ENCODE results near the gene SLIT3. TPM values are rescaled to one million over a fixed set of nuclear protein-coding genes. Genes with fewer than 3 reads are reported as not detected.

The SLIT3 gene
- total and polyA plus RNA-seq, 8 donors = 1.2 to 24.5 (median 8.6) TPM

- TF ChIP-seq CTCF (IDR thresholded peaks at IDR 0.05) = no peak
- TF ChIP-seq EP300 (IDR thresholded peaks at IDR 0.05) = no peak
- H3K27me3 ChIP-seq = no peaks in the 10 kb centered on the region
- no peaks in the 10 kb centered on the region for H3K9me3 ChIP-seq
- no peaks in the 10 kb centered on the region for H3K36me3 ChIP-seq
- intact Hi-C loops (cut with DNase I; ENCODE audit: low total_unique reads) = no loop called here
- no peak for DNase-seq
- H3K27ac ChIP-seq = no peak overlapping the region
- H3K4me3 ChIP-seq = no peak overlapping the region
- WGBS, 5 donors = 40 to 56% (median 52%) methylated on average over 3 of the region's 3 CpGs
- no peaks in the 10 kb centered on the region for H3K4me1 ChIP-seq
Observed at GRCh38 chr5:169260896-169261569, 39.9 kb downstream of the SLIT3 start.

GRCh38 chr5:169258372-169259000 is 42.5 kb downstream of the SLIT3 start:
- no peaks in the 10 kb centered on the region for H3K36me3 ChIP-seq
- no peaks in the 10 kb centered on the region for H3K4me1 ChIP-seq
- intact Hi-C loops (cut with DNase I; ENCODE audit: low total_unique reads) = no loop called here
- no peaks in the 10 kb centered on the region for H3K27me3 ChIP-seq
- 66 to 77% (median 72%) methylated on average over 1 of the region's 1 CpG for WGBS, 5 donors
- no peak overlapping the region for H3K4me3 ChIP-seq
- no peak for DNase-seq
- H3K27ac ChIP-seq = no peak overlapping the region
- TF ChIP-seq POLR2A (IDR thresholded peaks at IDR 0.05) = no peak
- no peaks in the 10 kb centered on the region for H3K9me3 ChIP-seq

- WGBS, 5 donors = 88 to 96% (median 95%) methylated on average over 5 of the region's 5 CpGs
- Histone ChIP-seq H3K9me3 (no peaks in the 10 kb centered on the region), H3K4me1 (no peaks in the 10 kb centered on the region), H3K27ac (no peak overlapping the region), H3K4me3 (no peak overlapping the region), H3K27me3 (no peaks in the 10 kb centered on the region), H3K36me3 (no peaks in the 10 kb centered on the region)
- intact Hi-C loops (cut with DNase I; ENCODE audit: low total_unique reads) = no loop called here
- no peak for TF ChIP-seq POLR2AphosphoS5 (IDR thresholded peaks at IDR 0.05)
- no peak for TF ChIP-seq EP300 (IDR thresholded peaks at IDR 0.05)
- no peak for DNase-seq
Observed at GRCh38 chr5:169256191-169256590, 44.7 kb downstream of the SLIT3 start.

- Histone ChIP-seq H3K9me3 (no peaks in the 10 kb centered on the region), H3K4me3 (no peak overlapping the region), H3K4me1 (no peaks in the 10 kb centered on the region), H3K27me3 (no peaks in the 10 kb centered on the region), H3K36me3 (no peaks in the 10 kb centered on the region), H3K27ac (no peak overlapping the region)
- TF ChIP-seq POLR2AphosphoS5 (IDR thresholded peaks at IDR 0.05) = no peak
- TF ChIP-seq POLR2A (IDR thresholded peaks at IDR 0.05) = no peak
- no peak for TF ChIP-seq CTCF (IDR thresholded peaks at IDR 0.05)
- no peak for TF ChIP-seq EP300 (IDR thresholded peaks at IDR 0.05)
- 84 to 92% (median 87%) methylated on average over 3 of the region's 3 CpGs for WGBS, 5 donors
- intact Hi-C loops (cut with DNase I; ENCODE audit: low total_unique reads) = no loop called here
- DNase-seq = no peak
Observed at GRCh38 chr5:169253071-169253470, 47.9 kb downstream of the SLIT3 start.

- Histone ChIP-seq H3K27ac (no peak overlapping the region), H3K36me3 (no peaks in the 10 kb centered on the region), H3K27me3 (no peaks in the 10 kb centered on the region), H3K4me1 (no peaks in the 10 kb centered on the region), H3K4me3 (no peak overlapping the region), H3K9me3 (no peaks in the 10 kb centered on the region)
- intact Hi-C loops (cut with DNase I; ENCODE audit: low total_unique reads) = no loop called here
- 84 to 91% (median 88%) methylated on average over 8 of the region's 8 CpGs for WGBS, 5 donors
- no peak for TF ChIP-seq CTCF (IDR thresholded peaks at IDR 0.05)
- no peak for TF ChIP-seq POLR2A (IDR thresholded peaks at IDR 0.05)
- no peak for DNase-seq
Observed at GRCh38 chr5:169251333-169252084, 49.4 kb downstream of the SLIT3 start.

Data from stomach (tissue), 9 donors.